GM10248 (cell line): ENCODE measurements around the gene CDH22.

Experiments used
- CTCF ChIA-PET: fragments of 300-600 bp; sonication (Branson Sonifier 250); formaldehyde crosslinking; extraction: SDS; loops from one replicate; lab custom pipeline; 2021; ENCODE audit warnings: antibody characterized with exemption; lab: Yijun Ruan, JAX
- POLR2A ChIA-PET: fragments of 350-650 bp; sonication (Branson Sonifier 250); formaldehyde crosslinking; extraction: SDS; loops from one replicate; lab custom pipeline; 2020; ENCODE audit warnings: antibody characterized with exemption; lab: Yijun Ruan, JAX
- DNase-seq: peaks from one replicate; pipeline ENCODE4 v3.0.0; 2012; ENCODE audit errors: extremely low spot score
- CTCF ChIP-seq: IDR thresholded peaks from 2 replicates; pipeline ENCODE4 v1.5.1; 2012; ENCODE audit warnings: mild to moderate bottlenecking, low read depth; ENCODE audit errors: extremely low read depth, missing control alignments, control extremely low read depth

Gene CDH22

GRCh38 chr20:46255440-46256104, 52.7 kb downstream of the CDH22 start:
- no peak for DNase-seq
- TF ChIP-seq CTCF, result no peak
- ChIA-PET CTCF (no interaction called here), POLR2A (no interaction called here)

- TF ChIP-seq CTCF, result no peak
- ChIA-PET POLR2A (no interaction called here), CTCF (no interaction called here)
- DNase-seq, result no peak
Observed at GRCh38 chr20:46253391-46253790, 54.9 kb downstream of the CDH22 start.

DNA sequence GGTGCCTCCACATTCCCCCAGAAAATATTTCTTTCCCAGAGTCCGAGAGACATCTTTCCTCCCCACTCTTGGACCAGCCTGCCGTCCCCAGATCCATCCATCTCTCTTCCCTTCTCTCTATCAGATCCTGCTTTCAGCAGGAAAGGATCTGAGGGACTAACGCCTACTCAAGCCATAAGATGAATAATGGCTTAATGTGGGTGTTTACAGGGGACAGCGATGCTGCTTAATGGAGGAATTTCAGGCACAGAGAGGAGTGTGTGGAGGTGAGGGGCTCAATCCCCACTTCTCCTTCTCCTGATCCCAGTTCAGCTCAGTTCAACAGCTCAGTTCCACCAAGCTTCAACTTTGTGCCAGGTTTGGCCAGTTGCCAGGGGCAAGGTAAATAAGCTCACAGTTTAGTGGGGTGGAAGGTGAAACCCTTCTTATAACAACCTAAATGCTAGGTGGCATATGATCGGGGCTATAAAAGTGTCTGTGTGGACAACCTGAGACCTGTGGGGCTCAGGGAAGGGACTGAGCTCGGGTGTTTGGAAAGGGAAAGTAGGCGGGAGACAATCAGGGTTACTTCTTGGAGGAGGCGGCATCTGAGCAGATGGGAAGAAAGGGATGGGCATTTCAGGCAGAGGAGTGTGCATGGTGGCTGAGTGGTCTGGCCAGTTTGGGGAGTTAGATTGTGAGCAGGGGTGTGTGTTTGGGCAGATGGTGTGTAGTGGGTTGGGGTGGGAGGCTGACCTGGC, 55.8 kb downstream of the CDH22 start:
- no peak for DNase-seq
- POLR2A ChIA-PET, result no interaction called here
- CTCF ChIA-PET, result no interaction called here
- TF ChIP-seq CTCF, result no peak

DNA sequence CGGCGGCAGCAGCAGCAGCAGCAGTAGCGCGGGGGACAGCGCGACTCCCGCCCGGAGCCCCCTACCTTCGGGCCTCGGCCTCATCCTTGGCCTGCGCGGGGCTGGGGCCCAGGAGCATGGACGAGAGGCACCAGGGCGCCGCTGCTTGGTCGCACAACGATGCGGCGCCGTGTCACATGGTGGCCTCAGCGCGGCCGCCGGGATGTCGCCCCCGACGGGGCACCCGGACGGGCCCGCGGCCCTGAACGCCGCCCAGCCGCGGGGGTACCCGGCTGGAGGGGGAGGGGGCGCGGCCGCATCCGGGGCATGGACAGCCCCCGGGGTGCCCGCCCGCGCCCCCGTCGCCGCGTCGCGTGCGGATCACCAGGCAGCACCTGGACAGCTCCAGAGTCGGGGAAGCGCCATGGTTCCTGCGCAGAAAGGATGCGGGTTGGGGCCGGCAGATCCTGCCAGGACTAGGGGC, 57.1 kb downstream of the CDH22 start:
- no peak for DNase-seq
- ChIA-PET POLR2A (no interaction called here), CTCF (no interaction called here)
- TF ChIP-seq CTCF, result no peak

- POLR2A ChIA-PET, result no interaction called here
- no peak for TF ChIP-seq CTCF
- no peak for DNase-seq
- CTCF ChIA-PET, result interaction anchor here (1.0 kb wide), 1 partner anchor 119 kb away, joined by 3 read pairs; no protein-coding TSS in a partner anchor
Observed at GRCh38 chr20:46250772-46251171, 57.5 kb downstream of the CDH22 start.

- DNase-seq, result no peak
- ChIA-PET POLR2A (no interaction called here), CTCF (interaction anchor here (1.0 kb wide), 1 partner anchor 118 kb away, joined by 3 read pairs; no protein-coding TSS in a partner anchor)
- no peak for TF ChIP-seq CTCF
Observed at GRCh38 chr20:46249671-46250070, 58.6 kb downstream of the CDH22 start.
